HEK293 (cell line): ENCODE measurements around the gene BCL2L11.

Source experiments
- CTCF ChIA-PET: fragments of 350-600 bp; formaldehyde crosslinking; extraction: SDS; loops from one replicate; lab custom pipeline; 2021; ENCODE audit warnings: antibody characterized with exemption; lab: Yijun Ruan, JAX
- POLR2A ChIA-PET: fragments of 300-600 bp; formaldehyde crosslinking; extraction: SDS; loops from one replicate; lab custom pipeline; 2020; ENCODE audit warnings: antibody characterized with exemption, inconsistent platforms; lab: Yijun Ruan, JAX
- H3K27ac ChIP-seq: fragments of 200-500 bp; sonication (Bioruptor generic); 2 replicates; pipeline ENCODE4 v1.5.1; 2014; ENCODE audit warnings: low read depth, low read length, control low read depth, inconsistent platforms; ENCODE audit errors: extremely low read depth
- H3K36me3 ChIP-seq, 2 experiments: fragments of 200-500 bp in 1 of 2; sonication (Bioruptor generic) in 1 of 2; 1 replicate in 1 of 2; 2 replicates in 1 of 2; pipeline ENCODE4 v1.5.1; 2014 to 2017; ENCODE audit warnings: inconsistent platforms in 2 of 2, low read length in 2 of 2; ENCODE audit not compliant: control insufficient read depth in 2 of 2, insufficient read depth in 1 of 2
- H3K4me1 ChIP-seq: fragments of 200-500 bp; sonication (Bioruptor generic); 2 replicates; pipeline ENCODE4 v1.5.1; 2014; ENCODE audit warnings: mild to moderate bottlenecking, low read length, inconsistent platforms; ENCODE audit not compliant: control insufficient read depth, insufficient read depth
- H3K4me3 ChIP-seq: 2 replicates; pipeline ENCODE4 v1.5.1; 2011; ENCODE audit warnings: low read depth, mild to moderate bottlenecking, control low read depth, low read length, moderate library complexity
- H3K9me3 ChIP-seq: fragments of 200-500 bp; sonication (Bioruptor generic); 2 replicates; pipeline ENCODE4 v1.5.1; 2014; ENCODE audit warnings: low read depth, low read length, inconsistent platforms; ENCODE audit not compliant: control insufficient read depth, insufficient read depth
- GLIS1 ChIP-seq: fragments of 450-650 bp; formaldehyde crosslinking; IDR thresholded peaks from 2 replicates; pipeline ENCODE4 v1.5.1; 2016; ENCODE audit warnings: missing biosample characterization, missing genetic modification characterization
- GLIS2 ChIP-seq: fragments of 450-650 bp; formaldehyde crosslinking; IDR thresholded peaks from 2 replicates; pipeline ENCODE4 v1.5.1; 2016; ENCODE audit warnings: missing biosample characterization, missing genetic modification characterization
- KLF16 ChIP-seq: fragments of 450-650 bp; formaldehyde crosslinking; IDR thresholded peaks from 2 replicates; pipeline ENCODE4 v1.5.1; 2017; ENCODE audit warnings: missing biosample characterization, missing genetic modification characterization
- SCRT1 ChIP-seq: fragments of 450-650 bp; formaldehyde crosslinking; IDR thresholded peaks from 2 replicates; pipeline ENCODE4 v1.5.1; 2016; ENCODE audit warnings: missing biosample characterization, missing genetic modification characterization, borderline replicate concordance
- SCRT2 ChIP-seq: fragments of 450-650 bp; formaldehyde crosslinking; IDR thresholded peaks from 2 replicates; pipeline ENCODE4 v1.5.1; 2016; ENCODE audit warnings: missing biosample characterization, missing genetic modification characterization
- SP2 ChIP-seq: fragments of 450-650 bp; formaldehyde crosslinking; IDR thresholded peaks from 2 replicates; pipeline ENCODE4 v1.5.1; 2016; ENCODE audit warnings: missing biosample characterization, missing genetic modification characterization
- ZBTB20 ChIP-seq: fragments of 450-650 bp; formaldehyde crosslinking; IDR thresholded peaks from 2 replicates; pipeline ENCODE4 v1.5.1; 2016; ENCODE audit warnings: missing biosample characterization, missing genetic modification characterization
- ZBTB48 ChIP-seq: fragments of 450-650 bp; formaldehyde crosslinking; IDR thresholded peaks from 2 replicates; pipeline ENCODE4 v1.5.1; 2016; ENCODE audit warnings: missing biosample characterization, missing genetic modification characterization
- ZNF133 ChIP-seq: fragments of 450-650 bp; formaldehyde crosslinking; IDR thresholded peaks from 2 replicates; pipeline ENCODE4 v1.5.1; 2016; ENCODE audit warnings: missing biosample characterization, missing genetic modification characterization
- ZNF155 ChIP-seq: fragments of 450-650 bp; formaldehyde crosslinking; IDR thresholded peaks from 2 replicates; pipeline ENCODE4 v1.5.1; 2016; ENCODE audit warnings: missing biosample characterization, missing genetic modification characterization
- ZNF175 ChIP-seq: fragments of 450-650 bp; formaldehyde crosslinking; IDR thresholded peaks from 2 replicates; pipeline ENCODE4 v1.5.1; 2016; ENCODE audit warnings: missing biosample characterization, missing genetic modification characterization
- ZNF2 ChIP-seq: fragments of 450-650 bp; formaldehyde crosslinking; IDR thresholded peaks from 2 replicates; pipeline ENCODE4 v1.5.1; 2016; ENCODE audit warnings: missing biosample characterization, missing genetic modification characterization
- ZNF335 ChIP-seq: fragments of 450-650 bp; formaldehyde crosslinking; conservative IDR thresholded peaks from 2 replicates; pipeline ENCODE4 v1.5.1; 2016; ENCODE audit warnings: missing biosample characterization, missing genetic modification characterization
- ZNF354C ChIP-seq: fragments of 450-650 bp; formaldehyde crosslinking; IDR thresholded peaks from 2 replicates; pipeline ENCODE4 v1.5.1; 2016; ENCODE audit warnings: missing biosample characterization, missing genetic modification characterization, low read depth, borderline replicate concordance
- ZNF600 ChIP-seq: fragments of 450-650 bp; formaldehyde crosslinking; IDR thresholded peaks from 2 replicates; pipeline ENCODE4 v1.5.1; 2016; ENCODE audit warnings: missing biosample characterization, missing genetic modification characterization
- ZNF664 ChIP-seq: fragments of 450-650 bp; formaldehyde crosslinking; IDR thresholded peaks from 2 replicates; pipeline ENCODE4 v1.5.1; 2016; ENCODE audit warnings: missing biosample characterization, missing genetic modification characterization
- ZNF76 ChIP-seq: fragments of 450-650 bp; formaldehyde crosslinking; IDR thresholded peaks from 2 replicates; pipeline ENCODE4; 2016; ENCODE audit warnings: low read depth, missing biosample characterization, missing genetic modification characterization, borderline replicate concordance
- ZNF777 ChIP-seq: fragments of 450-650 bp; formaldehyde crosslinking; IDR thresholded peaks from 2 replicates; pipeline ENCODE4 v1.5.1; 2017; ENCODE audit warnings: missing biosample characterization, missing genetic modification characterization, borderline replicate concordance
- ZNF837 ChIP-seq: fragments of 450-650 bp; formaldehyde crosslinking; IDR thresholded peaks from 2 replicates; pipeline ENCODE4 v1.5.1; 2016; ENCODE audit warnings: missing biosample characterization, missing genetic modification characterization
- TF ChIP-seq, protein P1 (sequence below): fragments of 450-650 bp; formaldehyde crosslinking; IDR thresholded peaks from 2 replicates; pipeline ENCODE4 v1.5.1; 2017; ENCODE audit warnings: missing biosample characterization, missing genetic modification characterization
- TF ChIP-seq, protein P2 (sequence below): fragments of 450-650 bp; formaldehyde crosslinking; optimal IDR thresholded peaks from 2 replicates; pipeline ENCODE3; 2016; ENCODE audit warnings: missing biosample characterization, mild to moderate bottlenecking, missing genetic modification characterization
- TF ChIP-seq, protein P3 (sequence below): fragments of 450-650 bp; formaldehyde crosslinking; IDR thresholded peaks from 2 replicates; pipeline ENCODE4 v1.5.1; 2016; ENCODE audit warnings: missing biosample characterization, missing genetic modification characterization
- TF ChIP-seq, protein P4 (sequence below): fragments of 450-650 bp; formaldehyde crosslinking; IDR thresholded peaks from 2 replicates; pipeline ENCODE4 v1.5.1; 2016; ENCODE audit warnings: missing biosample characterization, missing genetic modification characterization
- TF ChIP-seq, protein P5 (sequence below): sonication (generic); formaldehyde crosslinking; IDR thresholded peaks from 2 replicates; pipeline ENCODE4 v1.8.1; 2022; ENCODE audit warnings: mild to moderate bottlenecking, moderate library complexity, missing genetic modification reagents
- TF ChIP-seq, protein P6 (sequence below): fragments of 450-650 bp; formaldehyde crosslinking; IDR thresholded peaks from 2 replicates; pipeline ENCODE4 v1.5.1; 2016; ENCODE audit warnings: missing biosample characterization, missing genetic modification characterization

Gene BCL2L11

DNA sequence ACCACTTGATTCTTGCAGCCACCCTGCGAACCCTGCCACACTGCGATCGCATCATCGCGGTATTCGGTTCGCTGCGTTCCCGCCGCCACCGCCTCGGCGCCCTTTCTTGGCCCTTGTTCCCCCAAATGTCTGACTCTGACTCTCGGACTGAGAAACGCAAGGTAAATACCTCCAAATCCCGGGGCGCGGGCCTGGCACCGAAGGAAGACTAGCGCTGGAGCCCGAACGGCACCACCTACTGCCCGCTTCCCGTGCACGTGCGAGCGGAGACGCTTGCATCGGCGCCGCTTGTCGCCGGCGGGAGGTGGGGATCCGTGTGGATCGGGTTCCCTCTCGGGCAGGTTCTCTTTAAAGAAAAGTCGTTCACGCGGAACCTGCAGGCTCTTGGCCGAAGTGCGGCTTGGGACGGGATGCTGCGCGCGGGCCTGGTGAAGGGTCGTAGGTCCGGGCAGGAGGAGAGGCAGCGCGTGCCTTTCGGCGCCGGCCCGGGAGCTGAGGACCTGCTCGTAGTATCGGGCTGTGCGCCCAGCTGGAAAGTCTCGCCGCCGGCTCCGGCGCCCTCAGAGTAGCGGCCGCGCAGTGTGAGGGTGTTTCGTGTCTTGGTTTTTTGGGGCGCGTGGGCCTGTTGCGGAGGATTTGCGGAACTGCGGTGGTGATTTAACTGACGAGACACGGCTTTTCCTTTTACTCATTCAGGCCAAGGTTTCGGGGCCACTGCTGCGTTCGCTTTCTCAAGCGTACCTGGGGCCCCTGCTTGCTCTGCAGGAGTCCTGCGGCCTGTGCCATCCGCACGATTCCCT lies 514 bp downstream of the BCL2L11 start (continued):
- TF ChIP-seq, protein P1, sequence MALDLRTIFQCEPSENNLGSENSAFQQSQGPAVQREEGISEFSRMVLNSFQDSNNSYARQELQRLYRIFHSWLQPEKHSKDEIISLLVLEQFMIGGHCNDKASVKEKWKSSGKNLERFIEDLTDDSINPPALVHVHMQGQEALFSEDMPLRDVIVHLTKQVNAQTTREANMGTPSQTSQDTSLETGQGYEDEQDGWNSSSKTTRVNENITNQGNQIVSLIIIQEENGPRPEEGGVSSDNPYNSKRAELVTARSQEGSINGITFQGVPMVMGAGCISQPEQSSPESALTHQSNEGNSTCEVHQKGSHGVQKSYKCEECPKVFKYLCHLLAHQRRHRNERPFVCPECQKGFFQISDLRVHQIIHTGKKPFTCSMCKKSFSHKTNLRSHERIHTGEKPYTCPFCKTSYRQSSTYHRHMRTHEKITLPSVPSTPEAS (tag by site-specific recombination): no peak
- TF ChIP-seq ZNF175 (tag by site-specific recombination): no peak
- TF ChIP-seq ZNF837: no peak

DNA sequence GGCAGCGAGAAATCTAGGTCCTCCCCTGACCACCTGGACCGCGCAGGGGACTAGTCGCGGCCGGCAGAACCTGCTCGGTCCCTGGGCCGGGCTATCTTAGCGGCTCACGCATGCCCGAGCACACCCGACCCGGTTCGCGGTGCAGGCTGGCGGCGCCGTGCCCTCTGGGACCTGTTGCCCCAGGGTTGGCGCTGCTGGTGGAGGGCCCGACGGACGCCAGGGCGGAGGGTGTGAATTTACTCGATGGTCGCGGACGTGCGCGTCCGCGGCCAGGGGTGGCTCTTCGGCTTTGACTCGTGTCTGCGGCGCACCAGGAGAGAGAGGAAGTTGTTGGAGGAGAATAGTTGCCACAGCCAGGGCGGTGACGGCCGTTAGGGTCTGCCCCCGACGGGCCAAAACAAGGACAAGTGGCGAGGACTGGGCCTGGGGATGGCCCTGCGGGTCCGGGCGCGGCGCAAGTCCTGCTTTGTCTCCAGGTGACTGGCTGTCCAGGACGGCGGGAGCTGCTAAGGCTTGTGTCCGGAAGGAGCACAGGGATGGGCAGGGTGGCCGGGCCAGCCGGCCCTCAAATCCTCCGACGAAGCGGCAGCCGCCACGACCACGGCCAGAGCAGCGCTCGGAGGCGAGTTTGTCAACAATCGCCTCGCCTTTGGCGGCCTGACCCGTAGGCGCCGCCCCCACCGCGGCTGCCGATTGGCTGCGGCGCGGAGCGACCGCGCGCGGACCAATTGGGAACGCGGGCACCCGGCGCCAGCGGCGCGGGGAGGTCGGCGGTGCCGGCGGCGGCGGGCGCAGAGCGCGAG lies 1.3 kb downstream of the BCL2L11 start:
- Histone ChIP-seq H3K27ac (peak overlapping the region; percentile 92), H3K4me1 (peaks cover 16% of the 10 kb centered on the region; the same call in 1 of the 2 replicates), H3K36me3 (peaks cover 20 to 34% of the 10 kb centered on the region in 2 experiments), H3K9me3 (no peaks in the 10 kb centered on the region), H3K4me3 (peak overlapping the region; percentile 86)
- ChIA-PET POLR2A (interaction anchor here (0.9 to 2.0 kb wide), 3 partner anchors 11 to 66 kb away, joined by 3 to 4 read pairs (median 4); no protein-coding TSS in a partner anchor), CTCF (interaction anchor here (1.3 kb wide), 1 partner anchor 310 kb away, joined by 3 read pairs; no protein-coding TSS in a partner anchor)
- peak; percentile 68; the same call in 1 of the 2 replicates for TF ChIP-seq SCRT1 (tag by site-specific recombination)
- TF ChIP-seq, protein P2, sequence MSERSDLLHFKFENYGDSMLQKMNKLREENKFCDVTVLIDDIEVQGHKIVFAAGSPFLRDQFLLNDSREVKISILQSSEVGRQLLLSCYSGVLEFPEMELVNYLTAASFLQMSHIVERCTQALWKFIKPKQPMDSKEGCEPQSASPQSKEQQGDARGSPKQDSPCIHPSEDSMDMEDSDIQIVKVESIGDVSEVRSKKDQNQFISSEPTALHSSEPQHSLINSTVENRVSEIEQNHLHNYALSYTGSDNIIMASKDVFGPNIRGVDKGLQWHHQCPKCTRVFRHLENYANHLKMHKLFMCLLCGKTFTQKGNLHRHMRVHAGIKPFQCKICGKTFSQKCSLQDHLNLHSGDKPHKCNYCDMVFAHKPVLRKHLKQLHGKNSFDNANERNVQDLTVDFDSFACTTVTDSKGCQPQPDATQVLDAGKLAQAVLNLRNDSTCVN (tag by site-specific recombination): peak; percentile 67
- peak; percentile 47; the same call in 1 of the 2 replicates for TF ChIP-seq ZBTB48
- TF ChIP-seq ZNF664: no peak
- peak; percentile 77 for TF ChIP-seq ZNF600 (tag by site-specific recombination)
- TF ChIP-seq, protein P3, sequence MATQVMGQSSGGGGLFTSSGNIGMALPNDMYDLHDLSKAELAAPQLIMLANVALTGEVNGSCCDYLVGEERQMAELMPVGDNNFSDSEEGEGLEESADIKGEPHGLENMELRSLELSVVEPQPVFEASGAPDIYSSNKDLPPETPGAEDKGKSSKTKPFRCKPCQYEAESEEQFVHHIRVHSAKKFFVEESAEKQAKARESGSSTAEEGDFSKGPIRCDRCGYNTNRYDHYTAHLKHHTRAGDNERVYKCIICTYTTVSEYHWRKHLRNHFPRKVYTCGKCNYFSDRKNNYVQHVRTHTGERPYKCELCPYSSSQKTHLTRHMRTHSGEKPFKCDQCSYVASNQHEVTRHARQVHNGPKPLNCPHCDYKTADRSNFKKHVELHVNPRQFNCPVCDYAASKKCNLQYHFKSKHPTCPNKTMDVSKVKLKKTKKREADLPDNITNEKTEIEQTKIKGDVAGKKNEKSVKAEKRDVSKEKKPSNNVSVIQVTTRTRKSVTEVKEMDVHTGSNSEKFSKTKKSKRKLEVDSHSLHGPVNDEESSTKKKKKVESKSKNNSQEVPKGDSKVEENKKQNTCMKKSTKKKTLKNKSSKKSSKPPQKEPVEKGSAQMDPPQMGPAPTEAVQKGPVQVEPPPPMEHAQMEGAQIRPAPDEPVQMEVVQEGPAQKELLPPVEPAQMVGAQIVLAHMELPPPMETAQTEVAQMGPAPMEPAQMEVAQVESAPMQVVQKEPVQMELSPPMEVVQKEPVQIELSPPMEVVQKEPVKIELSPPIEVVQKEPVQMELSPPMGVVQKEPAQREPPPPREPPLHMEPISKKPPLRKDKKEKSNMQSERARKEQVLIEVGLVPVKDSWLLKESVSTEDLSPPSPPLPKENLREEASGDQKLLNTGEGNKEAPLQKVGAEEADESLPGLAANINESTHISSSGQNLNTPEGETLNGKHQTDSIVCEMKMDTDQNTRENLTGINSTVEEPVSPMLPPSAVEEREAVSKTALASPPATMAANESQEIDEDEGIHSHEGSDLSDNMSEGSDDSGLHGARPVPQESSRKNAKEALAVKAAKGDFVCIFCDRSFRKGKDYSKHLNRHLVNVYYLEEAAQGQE: no peak; the same call in 1 of the 2 replicates
- TF ChIP-seq ZNF777 (tag by site-specific recombination): peak; percentile 77; the same call in 1 of the 2 replicates
- TF ChIP-seq SP2 (tag by site-specific recombination): peak; percentile 62
- peak; percentile 69 for TF ChIP-seq GLIS2 (tag by site-specific recombination)
- TF ChIP-seq, protein P4, sequence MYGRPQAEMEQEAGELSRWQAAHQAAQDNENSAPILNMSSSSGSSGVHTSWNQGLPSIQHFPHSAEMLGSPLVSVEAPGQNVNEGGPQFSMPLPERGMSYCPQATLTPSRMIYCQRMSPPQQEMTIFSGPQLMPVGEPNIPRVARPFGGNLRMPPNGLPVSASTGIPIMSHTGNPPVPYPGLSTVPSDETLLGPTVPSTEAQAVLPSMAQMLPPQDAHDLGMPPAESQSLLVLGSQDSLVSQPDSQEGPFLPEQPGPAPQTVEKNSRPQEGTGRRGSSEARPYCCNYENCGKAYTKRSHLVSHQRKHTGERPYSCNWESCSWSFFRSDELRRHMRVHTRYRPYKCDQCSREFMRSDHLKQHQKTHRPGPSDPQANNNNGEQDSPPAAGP (tag by site-specific recombination): peak; percentile 20; the same call in 1 of the 2 replicates
- TF ChIP-seq GLIS1 (tag by site-specific recombination): 0 out of 2 replicates have a peak, but pooled peaks have one; percentile 3
- TF ChIP-seq, protein P5, sequence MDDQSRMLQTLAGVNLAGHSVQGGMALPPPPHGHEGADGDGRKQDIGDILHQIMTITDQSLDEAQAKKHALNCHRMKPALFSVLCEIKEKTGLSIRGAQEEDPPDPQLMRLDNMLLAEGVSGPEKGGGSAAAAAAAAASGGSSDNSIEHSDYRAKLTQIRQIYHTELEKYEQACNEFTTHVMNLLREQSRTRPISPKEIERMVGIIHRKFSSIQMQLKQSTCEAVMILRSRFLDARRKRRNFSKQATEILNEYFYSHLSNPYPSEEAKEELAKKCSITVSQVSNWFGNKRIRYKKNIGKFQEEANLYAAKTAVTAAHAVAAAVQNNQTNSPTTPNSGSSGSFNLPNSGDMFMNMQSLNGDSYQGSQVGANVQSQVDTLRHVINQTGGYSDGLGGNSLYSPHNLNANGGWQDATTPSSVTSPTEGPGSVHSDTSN: peak; percentile 57; the same call in 1 of the 2 replicates
- no peak for TF ChIP-seq ZNF354C (tag by site-specific recombination)
- peak; percentile 69; the same call in 1 of the 2 replicates for TF ChIP-seq KLF16 (tag by site-specific recombination)
- TF ChIP-seq, protein P6, sequence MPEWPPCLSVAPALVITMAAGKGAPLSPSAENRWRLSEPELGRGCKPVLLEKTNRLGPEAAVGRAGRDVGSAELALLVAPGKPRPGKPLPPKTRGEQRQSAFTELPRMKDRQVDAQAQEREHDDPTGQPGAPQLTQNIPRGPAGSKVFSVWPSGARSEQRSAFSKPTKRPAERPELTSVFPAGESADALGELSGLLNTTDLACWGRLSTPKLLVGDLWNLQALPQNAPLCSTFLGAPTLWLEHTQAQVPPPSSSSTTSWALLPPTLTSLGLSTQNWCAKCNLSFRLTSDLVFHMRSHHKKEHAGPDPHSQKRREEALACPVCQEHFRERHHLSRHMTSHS (tag by site-specific recombination): no peak
- peak; percentile 98 for TF ChIP-seq SCRT2 (tag by site-specific recombination)
- TF ChIP-seq ZNF2 (tag by site-specific recombination): 0 out of 2 replicates have a peak, but pooled peaks have one; percentile 17
- peak; percentile 35; the same call in 1 of the 2 replicates for TF ChIP-seq ZBTB20 (tag by site-specific recombination)
- no peak for TF ChIP-seq ZNF155 (tag by site-specific recombination)
- TF ChIP-seq ZNF335 (tag by site-specific recombination): peak; percentile 35
- peak; percentile 40; the same call in 1 of the 2 replicates for TF ChIP-seq ZNF76 (tag by site-specific recombination)
- TF ChIP-seq ZNF133 (tag by site-specific recombination): peak; percentile 77
